ENCODE results near the gene TXNDC11. TPM values are rescaled to one million over a fixed set of nuclear protein-coding genes. Genes with fewer than 3 reads are reported as not detected.
A peak's percentile ranks its signal among the peaks of the same experiment; 100 is the strongest.

TXNDC11 gene
- total and polyA plus RNA-seq, 3 donors from 2014 or later: 34.4 to 45.3 (median 42.3) TPM

GRCh38 chr16:11662582-11662981 is 80.1 kb downstream of the TXNDC11 start:
- 91 to 95% methylated on average over 4 to 5 of the region's 5 CpGs for WGBS, 2 donors
- no peak for TF ChIP-seq CTCF (IDR thresholded peaks at IDR 0.05)
- DNase-seq: no peak
- no peak overlapping the region for H3K27ac ChIP-seq
- H3K27me3 ChIP-seq: no peaks in the 10 kb centered on the region
- H3K9me3 ChIP-seq: no peaks in the 10 kb centered on the region
- H3K4me1 ChIP-seq: peaks cover 8% of the 10 kb centered on the region
- intact Hi-C loops (cut with DNase I; ENCODE audit: low total_unique reads): no loop called here
- no peaks in the 10 kb centered on the region for H3K36me3 ChIP-seq (ENCODE audit: low read depth, missing control alignments)
- no peak overlapping the region for H3K4me3 ChIP-seq

- no peak for DNase-seq
- H3K4me3 ChIP-seq: no peak overlapping the region
- H3K27ac ChIP-seq: no peak overlapping the region
- H3K36me3 ChIP-seq (ENCODE audit: low read depth, missing control alignments): no peaks in the 10 kb centered on the region
- intact Hi-C loops (cut with DNase I; ENCODE audit: low total_unique reads): no loop called here
- no peaks in the 10 kb centered on the region for H3K27me3 ChIP-seq
- no peak for TF ChIP-seq CTCF (IDR thresholded peaks at IDR 0.05)
- TF ChIP-seq POLR2A (IDR thresholded peaks at IDR 0.05): no peak
- H3K4me1 ChIP-seq: peaks cover 8% of the 10 kb centered on the region
- H3K9me3 ChIP-seq: no peaks in the 10 kb centered on the region
- 82 to 84% methylated on average over 12 of the region's 12 CpGs for WGBS, 2 donors
These were observed 82.1 kb downstream of the TXNDC11 start for GRCh38 chr16:11660565-11660964.

GRCh38 chr16:11658896-11659708 is 83.6 kb downstream of the TXNDC11 start:
- H3K27me3 ChIP-seq: no peaks in the 10 kb centered on the region
- no peaks in the 10 kb centered on the region for H3K9me3 ChIP-seq
- H3K36me3 ChIP-seq (ENCODE audit: low read depth, missing control alignments): no peaks in the 10 kb centered on the region
- no peak for TF ChIP-seq POLR2A (IDR thresholded peaks at IDR 0.05)
- TF ChIP-seq CTCF (IDR thresholded peaks at IDR 0.05): no peak
- WGBS, 2 donors: 64 to 65% methylated on average over 18 to 19 of the region's 19 CpGs
- intact Hi-C loops (cut with DNase I; ENCODE audit: low total_unique reads): no loop called here
- peak overlapping the region in 1 of 2 donors; percentile 1 for H3K27ac ChIP-seq
- H3K4me1 ChIP-seq: peaks cover 4% of the 10 kb centered on the region
- DNase-seq: no peak
- no peak overlapping the region for H3K4me3 ChIP-seq

GRCh38 chr16:11657556-11657955 is 85.1 kb downstream of the TXNDC11 start:
- Histone ChIP-seq H3K4me3 (no peak overlapping the region), H3K36me3 (ENCODE audit: low read depth, missing control alignments) (no peaks in the 10 kb centered on the region), H3K4me1 (peaks cover 4% of the 10 kb centered on the region), H3K27ac (no peak overlapping the region), H3K27me3 (no peaks in the 10 kb centered on the region), H3K9me3 (no peaks in the 10 kb centered on the region)
- no peak for DNase-seq
- WGBS, 2 donors: 88 to 95% methylated on average over 8 of the region's 8 CpGs
- TF ChIP-seq POLR2A (IDR thresholded peaks at IDR 0.05) (no peak), CTCF (IDR thresholded peaks at IDR 0.05) (no peak)
- intact Hi-C loops (cut with DNase I; ENCODE audit: low total_unique reads): no loop called here

GRCh38 chr16:11655655-11656054 is 87.0 kb downstream of the TXNDC11 start:
- H3K9me3 ChIP-seq: no peaks in the 10 kb centered on the region
- no peak overlapping the region for H3K27ac ChIP-seq
- no peaks in the 10 kb centered on the region for H3K36me3 ChIP-seq (ENCODE audit: low read depth, missing control alignments)
- TF ChIP-seq CTCF (IDR thresholded peaks at IDR 0.05) (no peak), POLR2A (IDR thresholded peaks at IDR 0.05) (no peak)
- intact Hi-C loops (cut with DNase I; ENCODE audit: low total_unique reads): no loop called here
- H3K4me1 ChIP-seq: peaks cover 4% of the 10 kb centered on the region
- DNase-seq: no peak
- 93 to 100% methylated on average over 1 to 7 of the region's 7 CpGs for WGBS, 2 donors
- H3K27me3 ChIP-seq: no peaks in the 10 kb centered on the region
- no peak overlapping the region for H3K4me3 ChIP-seq

All from testis (tissue), 3 donors.